Neutrophil (primary cell): ENCODE results near the gene SMARCA2.

Source experiments
- H3K27ac ChIP-seq: fragments of 200-600 bp; sonication (generic); 2 replicates; pipeline ENCODE4 v1.5.1; 2016; ENCODE audit warnings: mild to moderate bottlenecking, moderate library complexity
- H3K27me3 ChIP-seq: fragments of 200-600 bp; sonication (generic); 2 replicates; pipeline ENCODE4 v1.6.0; 2016; ENCODE audit warnings: mild to moderate bottlenecking
- H3K36me3 ChIP-seq: fragments of 200-600 bp; sonication (generic); 2 replicates; pipeline ENCODE4 v1.5.1; 2017
- H3K4me1 ChIP-seq, 2 experiments: fragments of 200-600 bp in 1 of 2; sonication (generic) in 1 of 2; 1 replicate in 1 of 2; 2 replicates in 1 of 2; pipeline versions ENCODE4 v1.5.1 to v1.6.1; 2013 to 2016; ENCODE audit warnings: low read depth in 1 of 2, low read length in 1 of 2, mild to moderate bottlenecking in 1 of 2, moderate library complexity in 1 of 2; ENCODE audit not compliant: control insufficient read depth in 1 of 2, insufficient read depth in 1 of 2
- H3K4me3 ChIP-seq, 2 experiments: fragments of 200-600 bp in 1 of 2; sonication (generic) in 1 of 2; 1 replicate in 1 of 2; 2 replicates in 1 of 2; pipeline ENCODE4 v1.5.1; 2013 to 2016; ENCODE audit warnings: low read depth in 1 of 2, low read length in 1 of 2, mild to moderate bottlenecking in 1 of 2, moderate library complexity in 1 of 2
- H3K9me3 ChIP-seq: fragments of 200-600 bp; sonication (generic); 2 replicates; pipeline ENCODE4 v1.5.1; 2016
- TF ChIP-seq, protein P1 (sequence below): fragments of 200-600 bp; sonication (generic); IDR thresholded peaks from 2 replicates; pipeline ENCODE4 v1.5.1; 2016; ENCODE audit warnings: antibody characterized with exemption

SMARCA2 gene

DNA sequence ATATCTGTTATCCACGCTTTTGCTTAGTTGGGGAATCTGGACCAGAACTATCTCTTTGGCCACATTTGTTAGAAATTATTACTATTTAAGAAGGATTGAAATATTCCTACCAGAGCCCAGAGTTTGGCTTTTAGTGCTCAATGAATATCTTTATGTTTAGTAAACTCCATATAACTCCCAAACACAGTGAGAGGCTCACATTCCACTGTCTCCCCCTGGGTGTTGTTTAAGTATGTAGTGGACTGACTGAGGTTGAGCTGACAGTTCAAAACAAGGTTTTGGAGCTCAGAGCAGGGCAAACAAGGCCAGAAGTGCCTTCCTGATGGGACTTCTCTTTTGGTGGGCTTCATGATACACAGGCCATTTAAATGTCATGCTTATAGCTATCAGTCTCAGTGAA, 216.0 kb downstream of the SMARCA2 start:
- Histone ChIP-seq H3K9me3 (no peaks in the 10 kb centered on the region), H3K27me3 (no peaks in the 10 kb centered on the region), H3K4me3 (no peak overlapping the region), H3K36me3 (no peaks in the 10 kb centered on the region), H3K4me1 (peaks cover 18 to 22% of the 10 kb centered on the region in 2 experiments), H3K27ac (no peak overlapping the region)
- TF ChIP-seq, protein P1, sequence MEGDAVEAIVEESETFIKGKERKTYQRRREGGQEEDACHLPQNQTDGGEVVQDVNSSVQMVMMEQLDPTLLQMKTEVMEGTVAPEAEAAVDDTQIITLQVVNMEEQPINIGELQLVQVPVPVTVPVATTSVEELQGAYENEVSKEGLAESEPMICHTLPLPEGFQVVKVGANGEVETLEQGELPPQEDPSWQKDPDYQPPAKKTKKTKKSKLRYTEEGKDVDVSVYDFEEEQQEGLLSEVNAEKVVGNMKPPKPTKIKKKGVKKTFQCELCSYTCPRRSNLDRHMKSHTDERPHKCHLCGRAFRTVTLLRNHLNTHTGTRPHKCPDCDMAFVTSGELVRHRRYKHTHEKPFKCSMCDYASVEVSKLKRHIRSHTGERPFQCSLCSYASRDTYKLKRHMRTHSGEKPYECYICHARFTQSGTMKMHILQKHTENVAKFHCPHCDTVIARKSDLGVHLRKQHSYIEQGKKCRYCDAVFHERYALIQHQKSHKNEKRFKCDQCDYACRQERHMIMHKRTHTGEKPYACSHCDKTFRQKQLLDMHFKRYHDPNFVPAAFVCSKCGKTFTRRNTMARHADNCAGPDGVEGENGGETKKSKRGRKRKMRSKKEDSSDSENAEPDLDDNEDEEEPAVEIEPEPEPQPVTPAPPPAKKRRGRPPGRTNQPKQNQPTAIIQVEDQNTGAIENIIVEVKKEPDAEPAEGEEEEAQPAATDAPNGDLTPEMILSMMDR = no peak

DNA sequence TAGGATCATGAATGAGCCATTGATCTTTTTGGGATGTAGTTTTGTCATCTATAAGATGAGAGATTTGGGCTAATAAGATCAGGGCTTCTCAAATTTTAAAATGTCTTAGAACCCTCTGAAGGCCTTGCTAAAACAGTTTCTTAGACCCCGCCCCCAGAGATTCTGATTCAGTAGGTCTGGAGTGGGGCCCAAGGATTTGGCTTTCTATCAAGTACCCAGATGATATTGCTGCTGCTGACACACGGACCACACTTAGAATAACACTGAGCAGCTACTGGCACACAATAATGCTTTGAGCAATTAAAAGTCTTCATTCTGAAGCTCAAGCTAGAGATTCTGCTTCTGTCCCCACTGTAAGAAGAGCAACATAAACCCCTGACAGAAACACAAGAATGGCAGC, 216.7 kb downstream of the SMARCA2 start:
- Histone ChIP-seq H3K27ac (no peak overlapping the region), H3K36me3 (no peaks in the 10 kb centered on the region), H3K9me3 (no peaks in the 10 kb centered on the region), H3K4me1 (peaks cover 18 to 22% of the 10 kb centered on the region in 2 experiments), H3K4me3 (no peak overlapping the region), H3K27me3 (no peaks in the 10 kb centered on the region)
- TF ChIP-seq, protein P1 = no peak

DNA sequence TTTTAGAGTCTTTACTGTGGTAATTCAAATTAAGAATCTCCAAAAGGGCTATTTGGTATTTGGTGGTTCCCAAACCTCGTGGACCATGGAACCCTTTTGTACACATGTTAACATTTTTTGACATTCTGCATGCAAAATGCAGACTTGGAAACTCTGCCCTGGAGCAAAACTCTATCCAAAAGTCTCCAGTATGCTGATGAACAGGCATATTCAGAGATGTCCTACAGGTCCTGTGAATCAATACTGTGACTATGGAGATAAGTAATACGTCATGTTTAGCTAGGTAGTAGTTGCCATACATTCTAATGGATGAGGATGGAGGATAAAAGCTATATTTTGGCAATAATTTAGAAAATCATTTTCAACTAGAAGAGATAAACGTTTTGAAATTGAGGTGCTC, 218.1 kb downstream of the SMARCA2 start:
- TF ChIP-seq, protein P1 = no peak
- Histone ChIP-seq H3K9me3 (no peaks in the 10 kb centered on the region), H3K4me1 (peaks cover 14 to 17% of the 10 kb centered on the region in 2 experiments), H3K4me3 (no peak overlapping the region), H3K27ac (no peak overlapping the region), H3K27me3 (no peaks in the 10 kb centered on the region), H3K36me3 (no peaks in the 10 kb centered on the region)

DNA sequence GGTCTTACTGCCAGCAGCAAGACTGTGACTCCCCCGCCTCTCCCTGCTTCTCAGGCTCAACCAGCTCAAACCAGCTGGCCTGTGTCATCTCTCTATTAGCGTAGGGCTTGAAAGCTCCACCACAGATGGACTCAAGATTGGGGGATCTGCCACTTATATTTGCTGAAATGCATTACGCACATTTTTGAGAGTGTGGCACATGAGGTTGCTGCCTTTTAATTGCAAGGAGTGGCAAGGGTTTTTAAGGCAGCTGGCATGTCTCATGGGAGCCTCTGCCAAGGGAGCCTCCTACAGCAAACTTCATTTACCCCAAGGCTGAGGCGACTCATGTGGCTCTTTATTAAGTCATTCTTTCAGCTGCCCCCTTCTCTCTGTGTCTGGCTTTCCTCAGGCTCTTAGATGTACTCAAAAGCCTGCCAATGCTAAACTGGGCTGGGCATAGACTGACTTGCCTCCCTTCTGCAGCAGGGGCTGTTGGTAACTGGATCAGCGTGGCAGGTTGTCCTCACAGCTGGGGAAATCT, 219.3 kb downstream of the SMARCA2 start:
- Histone ChIP-seq H3K27ac (no peak overlapping the region), H3K9me3 (no peaks in the 10 kb centered on the region), H3K4me3 (no peak overlapping the region), H3K4me1 (peaks cover 2 to 6% of the 10 kb centered on the region in 2 experiments), H3K36me3 (no peaks in the 10 kb centered on the region), H3K27me3 (peaks cover 4% of the 10 kb centered on the region)
- TF ChIP-seq, protein P1 = no peak

DNA sequence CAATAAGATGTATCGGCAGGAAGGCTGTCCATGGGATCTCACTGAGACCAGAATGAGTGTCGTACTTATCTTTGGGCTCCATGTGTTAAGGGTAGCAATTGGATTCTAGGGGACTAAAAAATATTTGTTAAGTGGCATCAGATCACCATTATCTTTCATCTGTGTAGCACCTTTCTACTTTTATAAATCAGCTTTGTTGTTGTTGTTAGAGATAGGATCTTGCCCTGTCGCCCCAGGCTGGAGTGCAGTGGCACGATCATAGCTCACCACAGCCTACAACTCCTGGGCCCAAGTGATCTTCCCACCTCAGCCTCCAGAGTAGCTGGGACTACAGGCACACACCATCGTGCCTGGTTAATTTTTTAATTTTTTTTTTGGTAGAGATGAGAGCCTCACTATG, 220.5 kb downstream of the SMARCA2 start:
- Histone ChIP-seq H3K4me1 (no peaks in the 10 kb centered on the region), H3K27me3 (peaks cover 4% of the 10 kb centered on the region), H3K4me3 (no peak overlapping the region), H3K27ac (no peak overlapping the region), H3K36me3 (no peaks in the 10 kb centered on the region), H3K9me3 (no peaks in the 10 kb centered on the region)
- TF ChIP-seq, protein P1 = no peak

DNA sequence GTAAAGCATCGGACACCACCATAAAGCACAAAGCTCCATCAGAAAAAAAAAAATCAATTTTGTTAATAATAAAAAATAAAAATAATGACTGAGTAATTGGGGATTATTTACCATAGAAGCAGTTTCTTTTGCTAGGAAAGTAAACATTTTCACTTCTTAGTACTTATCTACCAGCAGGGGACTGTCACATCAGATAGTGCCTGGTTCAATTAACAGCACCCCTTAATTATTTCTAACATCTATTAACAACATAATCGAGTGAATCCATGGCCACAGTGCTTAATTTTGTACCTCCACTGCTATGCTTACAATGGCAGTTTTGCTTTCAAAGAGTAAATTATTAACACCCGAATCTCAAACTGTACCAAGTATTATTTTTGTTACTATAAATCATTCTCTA, 221.7 kb downstream of the SMARCA2 start:
- TF ChIP-seq, protein P1 = no peak
- no peaks in the 10 kb centered on the region for H3K9me3 ChIP-seq
- peaks cover 16% of the 10 kb centered on the region for H3K27me3 ChIP-seq
- no peak overlapping the region for H3K27ac ChIP-seq
- no peak overlapping the region for H3K4me3 ChIP-seq
- peaks cover 4 to 6% of the 10 kb centered on the region in 2 experiments for H3K4me1 ChIP-seq
- H3K36me3 ChIP-seq = no peaks in the 10 kb centered on the region
